Gastrocnemius medialis (tissue), 4 donors: ENCODE results near the gene LRRC1.

Source experiments
- CTCF ChIP-seq, 5 experiments: fragments of 450-650 bp in 3 of 5; fragments of 200-600 bp in 2 of 5; sonication (generic) in 2 of 5; IDR thresholded peaks in 4 of 5; conservative IDR thresholded peaks in 1 of 5; 1 replicate in 4 of 5; 2 replicates in 1 of 5; pipeline ENCODE4 v1.5.1; 2016 to 2019; ENCODE audit warnings: antibody characterized with exemption in 5 of 5, mild to moderate bottlenecking in 3 of 5, moderate library complexity in 3 of 5
- POLR2A ChIP-seq, 2 donors: fragments of 450-650 bp; IDR thresholded peaks; one replicate each; pipeline ENCODE4 v1.6.1; 2017; ENCODE audit warnings: antibody characterized with exemption in 2 of 2, mild to moderate bottlenecking in 2 of 2, moderate library complexity in 2 of 2

GRCh38 chr6:53934023-53934422, 139.2 kb downstream of the LRRC1 start:
- TF ChIP-seq CTCF (IDR thresholded peaks at IDR 0.05 in 4 of 5, conservative IDR thresholded peaks at IDR 0.05 in 1 of 5) (no peak), POLR2A (IDR thresholded peaks at IDR 0.05) (no peak)
